ENCODE measurements around the gene OVOL1.

The OVOL1 gene

DNA sequence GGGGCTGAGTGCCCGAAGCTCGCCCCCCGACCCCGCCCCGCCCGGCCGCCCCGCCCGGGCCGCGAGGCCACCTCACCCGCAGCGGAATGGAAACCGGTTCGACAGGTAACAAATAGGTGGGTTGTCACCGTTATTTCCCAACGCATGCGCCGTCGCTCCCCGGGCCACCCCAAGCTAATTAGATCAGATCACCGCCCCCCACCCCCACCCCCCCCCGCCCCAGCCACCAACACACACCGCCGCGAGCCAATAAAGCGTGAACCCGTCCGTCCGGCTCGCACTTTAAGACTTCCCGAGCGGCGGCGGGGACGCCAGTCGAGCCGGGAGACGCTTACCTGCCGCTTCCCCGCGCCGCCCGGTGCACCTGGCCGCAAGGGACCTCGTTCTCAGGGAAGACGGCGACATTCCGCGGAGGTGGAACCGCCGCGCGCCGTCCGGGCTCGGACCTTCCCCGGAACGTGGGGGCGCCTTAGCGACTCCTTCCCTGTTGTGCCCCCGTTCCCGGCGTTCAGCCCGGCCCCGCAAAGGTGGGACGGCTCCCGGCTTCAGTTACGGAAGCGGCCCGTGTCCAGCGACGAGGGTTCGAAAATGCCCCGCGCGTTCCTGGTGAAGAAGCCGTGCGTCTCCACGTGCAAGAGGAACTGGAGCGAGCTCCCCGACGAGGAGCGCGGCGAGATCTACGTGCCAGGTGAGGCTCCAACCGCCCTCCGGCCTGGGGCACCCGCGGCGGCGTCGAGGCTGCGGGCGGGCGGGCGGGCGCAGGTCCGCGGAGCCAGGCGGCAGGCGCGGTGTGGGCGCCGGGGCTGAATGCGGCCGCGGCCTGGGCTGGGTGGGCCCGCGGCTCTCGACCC lies at the start of gene OVOL1:
TSS of gene OVOL1 (plus strand) at position 278 of the 851 bp plus-strand sequence. CDS start at position 589, 311 bp downstream.
- TF ChIP-seq, protein P1, sequence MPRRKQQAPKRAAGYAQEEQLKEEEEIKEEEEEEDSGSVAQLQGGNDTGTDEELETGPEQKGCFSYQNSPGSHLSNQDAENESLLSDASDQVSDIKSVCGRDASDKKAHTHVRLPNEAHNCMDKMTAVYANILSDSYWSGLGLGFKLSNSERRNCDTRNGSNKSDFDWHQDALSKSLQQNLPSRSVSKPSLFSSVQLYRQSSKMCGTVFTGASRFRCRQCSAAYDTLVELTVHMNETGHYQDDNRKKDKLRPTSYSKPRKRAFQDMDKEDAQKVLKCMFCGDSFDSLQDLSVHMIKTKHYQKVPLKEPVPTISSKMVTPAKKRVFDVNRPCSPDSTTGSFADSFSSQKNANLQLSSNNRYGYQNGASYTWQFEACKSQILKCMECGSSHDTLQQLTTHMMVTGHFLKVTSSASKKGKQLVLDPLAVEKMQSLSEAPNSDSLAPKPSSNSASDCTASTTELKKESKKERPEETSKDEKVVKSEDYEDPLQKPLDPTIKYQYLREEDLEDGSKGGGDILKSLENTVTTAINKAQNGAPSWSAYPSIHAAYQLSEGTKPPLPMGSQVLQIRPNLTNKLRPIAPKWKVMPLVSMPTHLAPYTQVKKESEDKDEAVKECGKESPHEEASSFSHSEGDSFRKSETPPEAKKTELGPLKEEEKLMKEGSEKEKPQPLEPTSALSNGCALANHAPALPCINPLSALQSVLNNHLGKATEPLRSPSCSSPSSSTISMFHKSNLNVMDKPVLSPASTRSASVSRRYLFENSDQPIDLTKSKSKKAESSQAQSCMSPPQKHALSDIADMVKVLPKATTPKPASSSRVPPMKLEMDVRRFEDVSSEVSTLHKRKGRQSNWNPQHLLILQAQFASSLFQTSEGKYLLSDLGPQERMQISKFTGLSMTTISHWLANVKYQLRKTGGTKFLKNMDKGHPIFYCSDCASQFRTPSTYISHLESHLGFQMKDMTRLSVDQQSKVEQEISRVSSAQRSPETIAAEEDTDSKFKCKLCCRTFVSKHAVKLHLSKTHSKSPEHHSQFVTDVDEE (CRISPR knock-in tag; IDR thresholded peaks at IDR 0.05) = no peak
- no peak for TF ChIP-seq ARNTL (CRISPR knock-in tag; IDR thresholded peaks at IDR 0.05; ENCODE audit: borderline replicate concordance, low read depth)
- TF ChIP-seq, protein P2, sequence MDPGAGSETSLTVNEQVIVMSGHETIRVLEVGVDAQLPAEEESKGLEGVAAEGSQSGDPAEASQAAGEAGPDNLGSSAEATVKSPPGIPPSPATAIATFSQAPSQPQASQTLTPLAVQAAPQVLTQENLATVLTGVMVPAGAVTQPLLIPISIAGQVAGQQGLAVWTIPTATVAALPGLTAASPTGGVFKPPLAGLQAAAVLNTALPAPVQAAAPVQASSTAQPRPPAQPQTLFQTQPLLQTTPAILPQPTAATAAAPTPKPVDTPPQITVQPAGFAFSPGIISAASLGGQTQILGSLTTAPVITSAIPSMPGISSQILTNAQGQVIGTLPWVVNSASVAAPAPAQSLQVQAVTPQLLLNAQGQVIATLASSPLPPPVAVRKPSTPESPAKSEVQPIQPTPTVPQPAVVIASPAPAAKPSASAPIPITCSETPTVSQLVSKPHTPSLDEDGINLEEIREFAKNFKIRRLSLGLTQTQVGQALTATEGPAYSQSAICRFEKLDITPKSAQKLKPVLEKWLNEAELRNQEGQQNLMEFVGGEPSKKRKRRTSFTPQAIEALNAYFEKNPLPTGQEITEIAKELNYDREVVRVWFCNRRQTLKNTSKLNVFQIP (CRISPR knock-in tag; IDR thresholded peaks at IDR 0.05; ENCODE audit: borderline replicate concordance, low read depth) = no peak
- TF ChIP-seq CSDC2 (CRISPR knock-in tag; IDR thresholded peaks at IDR 0.05) = no peak
- TF ChIP-seq ZNF565 (CRISPR knock-in tag; conservative IDR thresholded peaks at IDR 0.05; ENCODE audit: low read depth) = no peak
- TF ChIP-seq ISL1 (CRISPR knock-in tag; IDR thresholded peaks at IDR 0.05) = no peak
- no peak for TF ChIP-seq GLIS3 (CRISPR knock-in tag; IDR thresholded peaks at IDR 0.05)
- TF ChIP-seq ZFP30 (CRISPR knock-in tag; IDR thresholded peaks at IDR 0.05) = no peak
- TF ChIP-seq OSR1 (CRISPR knock-in tag; IDR thresholded peaks at IDR 0.05) = no peak
- no peak for TF ChIP-seq TCF4 (CRISPR knock-in tag; IDR thresholded peaks at IDR 0.05; ENCODE audit: borderline replicate concordance)
- TF ChIP-seq, protein P3, sequence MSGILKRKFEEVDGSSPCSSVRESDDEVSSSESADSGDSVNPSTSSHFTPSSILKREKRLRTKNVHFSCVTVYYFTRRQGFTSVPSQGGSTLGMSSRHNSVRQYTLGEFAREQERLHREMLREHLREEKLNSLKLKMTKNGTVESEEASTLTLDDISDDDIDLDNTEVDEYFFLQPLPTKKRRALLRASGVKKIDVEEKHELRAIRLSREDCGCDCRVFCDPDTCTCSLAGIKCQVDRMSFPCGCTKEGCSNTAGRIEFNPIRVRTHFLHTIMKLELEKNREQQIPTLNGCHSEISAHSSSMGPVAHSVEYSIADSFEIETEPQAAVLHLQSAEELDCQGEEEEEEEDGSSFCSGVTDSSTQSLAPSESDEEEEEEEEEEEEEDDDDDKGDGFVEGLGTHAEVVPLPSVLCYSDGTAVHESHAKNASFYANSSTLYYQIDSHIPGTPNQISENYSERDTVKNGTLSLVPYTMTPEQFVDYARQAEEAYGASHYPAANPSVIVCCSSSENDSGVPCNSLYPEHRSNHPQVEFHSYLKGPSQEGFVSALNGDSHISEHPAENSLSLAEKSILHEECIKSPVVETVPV (CRISPR knock-in tag; IDR thresholded peaks at IDR 0.05) = no peak
- TF ChIP-seq, protein P4, sequence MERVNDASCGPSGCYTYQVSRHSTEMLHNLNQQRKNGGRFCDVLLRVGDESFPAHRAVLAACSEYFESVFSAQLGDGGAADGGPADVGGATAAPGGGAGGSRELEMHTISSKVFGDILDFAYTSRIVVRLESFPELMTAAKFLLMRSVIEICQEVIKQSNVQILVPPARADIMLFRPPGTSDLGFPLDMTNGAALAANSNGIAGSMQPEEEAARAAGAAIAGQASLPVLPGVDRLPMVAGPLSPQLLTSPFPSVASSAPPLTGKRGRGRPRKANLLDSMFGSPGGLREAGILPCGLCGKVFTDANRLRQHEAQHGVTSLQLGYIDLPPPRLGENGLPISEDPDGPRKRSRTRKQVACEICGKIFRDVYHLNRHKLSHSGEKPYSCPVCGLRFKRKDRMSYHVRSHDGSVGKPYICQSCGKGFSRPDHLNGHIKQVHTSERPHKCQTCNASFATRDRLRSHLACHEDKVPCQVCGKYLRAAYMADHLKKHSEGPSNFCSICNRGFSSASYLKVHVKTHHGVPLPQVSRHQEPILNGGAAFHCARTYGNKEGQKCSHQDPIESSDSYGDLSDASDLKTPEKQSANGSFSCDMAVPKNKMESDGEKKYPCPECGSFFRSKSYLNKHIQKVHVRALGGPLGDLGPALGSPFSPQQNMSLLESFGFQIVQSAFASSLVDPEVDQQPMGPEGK (CRISPR knock-in tag; IDR thresholded peaks at IDR 0.05; ENCODE audit: borderline replicate concordance) = no peak
- no peak for TF ChIP-seq RARB (CRISPR knock-in tag; IDR thresholded peaks at IDR 0.05)
- TF ChIP-seq ZNF8 (CRISPR knock-in tag; IDR thresholded peaks at IDR 0.05) = no peak
- ATAC-seq = no peak

DNA sequence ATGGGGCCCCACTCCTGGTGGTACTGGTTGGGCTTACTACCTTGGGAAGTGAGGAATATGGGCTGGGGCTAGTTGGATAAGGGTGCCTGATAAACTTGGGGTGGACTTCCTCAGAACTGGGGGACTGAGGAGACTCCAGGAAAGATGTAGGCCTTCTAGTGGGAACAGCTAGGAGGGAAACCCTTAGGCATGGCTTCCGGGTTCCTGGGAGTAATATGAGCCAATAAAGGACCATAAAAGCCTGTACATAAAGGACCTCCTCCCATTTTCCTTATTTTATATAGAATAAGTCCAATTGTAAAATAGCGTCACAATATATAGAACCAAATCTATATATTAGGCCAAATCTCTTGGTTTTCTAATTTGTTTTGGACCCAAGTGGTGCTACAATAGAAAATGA lies 47.8 kb upstream of the OVOL1 start:
- TF ChIP-seq TCF4 (CRISPR knock-in tag; IDR thresholded peaks at IDR 0.05; ENCODE audit: borderline replicate concordance) (no peak), ZC3H10 (CRISPR knock-in tag; IDR thresholded peaks at IDR 0.05) (no peak), ZFP30 (CRISPR knock-in tag; IDR thresholded peaks at IDR 0.05) (no peak), OSR1 (CRISPR knock-in tag; IDR thresholded peaks at IDR 0.05) (no peak), GLIS3 (CRISPR knock-in tag; IDR thresholded peaks at IDR 0.05) (no peak)
- ATAC-seq = no peak

DNA sequence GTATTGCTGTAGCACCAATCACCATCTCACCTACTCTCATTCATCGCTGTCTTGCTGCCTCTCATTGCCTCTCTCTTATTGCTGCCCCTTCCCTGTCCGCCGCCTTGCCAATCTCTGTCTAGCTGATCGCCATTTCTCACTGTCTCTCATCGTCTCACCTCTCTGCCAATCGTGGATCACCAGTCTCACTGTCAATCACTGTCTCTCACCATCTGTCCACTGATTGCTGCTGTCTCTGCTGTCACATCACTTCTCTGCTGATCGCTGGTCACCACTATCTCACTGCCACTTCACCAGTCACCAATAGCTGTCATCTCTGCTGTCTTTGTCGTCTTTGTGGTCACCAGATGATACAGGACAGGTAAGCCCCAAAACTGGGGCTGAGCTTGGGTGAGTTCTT lies 45.7 kb upstream of the OVOL1 start:
- no peak for TF ChIP-seq ESRRG (CRISPR knock-in tag; IDR thresholded peaks at IDR 0.05)
- no peak for TF ChIP-seq TCF4 (CRISPR knock-in tag; IDR thresholded peaks at IDR 0.05; ENCODE audit: borderline replicate concordance)
- TF ChIP-seq ISL1 (CRISPR knock-in tag; IDR thresholded peaks at IDR 0.05) = no peak
- TF ChIP-seq, protein P3 (CRISPR knock-in tag; IDR thresholded peaks at IDR 0.05) = no peak
- no peak for TF ChIP-seq ZNF70 (CRISPR knock-in tag; IDR thresholded peaks at IDR 0.05)
- TF ChIP-seq ZC3H10 (CRISPR knock-in tag; IDR thresholded peaks at IDR 0.05) = no peak
- no peak for TF ChIP-seq ARNTL (CRISPR knock-in tag; IDR thresholded peaks at IDR 0.05; ENCODE audit: borderline replicate concordance, low read depth)
- TF ChIP-seq, protein P5, sequence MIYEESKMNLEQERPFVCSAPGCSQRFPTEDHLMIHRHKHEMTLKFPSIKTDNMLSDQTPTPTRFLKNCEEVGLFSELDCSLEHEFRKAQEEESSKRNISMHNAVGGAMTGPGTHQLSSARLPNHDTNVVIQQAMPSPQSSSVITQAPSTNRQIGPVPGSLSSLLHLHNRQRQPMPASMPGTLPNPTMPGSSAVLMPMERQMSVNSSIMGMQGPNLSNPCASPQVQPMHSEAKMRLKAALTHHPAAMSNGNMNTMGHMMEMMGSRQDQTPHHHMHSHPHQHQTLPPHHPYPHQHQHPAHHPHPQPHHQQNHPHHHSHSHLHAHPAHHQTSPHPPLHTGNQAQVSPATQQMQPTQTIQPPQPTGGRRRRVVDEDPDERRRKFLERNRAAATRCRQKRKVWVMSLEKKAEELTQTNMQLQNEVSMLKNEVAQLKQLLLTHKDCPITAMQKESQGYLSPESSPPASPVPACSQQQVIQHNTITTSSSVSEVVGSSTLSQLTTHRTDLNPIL (CRISPR knock-in tag; IDR thresholded peaks at IDR 0.05; ENCODE audit: low read depth) = no peak
- no peak for TF ChIP-seq ZFP3 (CRISPR knock-in tag; IDR thresholded peaks at IDR 0.05)
- TF ChIP-seq RARB (CRISPR knock-in tag; IDR thresholded peaks at IDR 0.05) = no peak
- no peak for TF ChIP-seq PPARA (CRISPR knock-in tag; IDR thresholded peaks at IDR 0.05; ENCODE audit: borderline replicate concordance)
- no peak for ATAC-seq
